Left ventricle myocardium inferior (tissue), 1 donor: ENCODE measurements around the gene AUH. TPM values are rescaled to one million over a fixed set of nuclear protein-coding genes. Genes with fewer than 3 reads are reported as not detected.
A peak's percentile ranks its signal among the peaks of the same experiment; 100 is the strongest.

Source experiments
- DNase-seq: peaks from one replicate; pipeline ENCODE4 v3.0.0-alpha.2; 2020
- H3K27ac ChIP-seq: fragments of 200-600 bp; replicated peaks from 2 replicates; pipeline ENCODE4 v1.8.0; 2021
- H3K27me3 ChIP-seq: fragments of 200-600 bp; 2 replicates; pipeline ENCODE4 v1.8.0; 2021; ENCODE audit warnings: low read depth
- H3K36me3 ChIP-seq: fragments of 200-600 bp; 2 replicates; pipeline ENCODE4 v1.8.0; 2021
- H3K4me1 ChIP-seq: fragments of 200-600 bp; 2 replicates; pipeline ENCODE4 v1.8.0; 2021
- H3K4me3 ChIP-seq: fragments of 200-600 bp; 2 replicates; pipeline ENCODE4 v1.8.0; 2021; ENCODE audit warnings: mild to moderate bottlenecking, moderate library complexity
- H3K9me3 ChIP-seq: fragments of 200-600 bp; replicated peaks from 2 replicates; pipeline ENCODE4 v1.8.0; 2021
- intact Hi-C: fragments of 100-400 bp; cut with micrococcal nuclease; formaldehyde crosslinking; loops from one replicate; pipeline ENCODE4 v1.11.0; 2022
- long read RNA-seq: library from polyadenylated mRNA; unstranded; transcript quantifications from one replicate; pipeline ENCODE4 v2.0.0, GENCODE V29; 2021
- total RNA-seq: library from RNA; stranded (reverse); fragmentation: NEBNext Ultra II Directional; extraction: Animal tissue kit (Norgen Biotek cat#: 25700); gene quantifications from one replicate; pipeline ENCODE4 v1.2.1, GENCODE V29; 2021
- TF ChIP-seq, protein P1 (sequence below): fragments of 200-600 bp; IDR thresholded peaks from 2 replicates; pipeline ENCODE4 v1.8.0; 2021; ENCODE audit warnings: antibody characterized with exemption, mild to moderate bottlenecking, borderline replicate concordance
- donor health status: DM: no; HTN: yes; CAD: no; lungs with severe emphysema.

AUH gene, protein sequence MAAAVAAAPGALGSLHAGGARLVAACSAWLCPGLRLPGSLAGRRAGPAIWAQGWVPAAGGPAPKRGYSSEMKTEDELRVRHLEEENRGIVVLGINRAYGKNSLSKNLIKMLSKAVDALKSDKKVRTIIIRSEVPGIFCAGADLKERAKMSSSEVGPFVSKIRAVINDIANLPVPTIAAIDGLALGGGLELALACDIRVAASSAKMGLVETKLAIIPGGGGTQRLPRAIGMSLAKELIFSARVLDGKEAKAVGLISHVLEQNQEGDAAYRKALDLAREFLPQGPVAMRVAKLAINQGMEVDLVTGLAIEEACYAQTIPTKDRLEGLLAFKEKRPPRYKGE
- 44.1 TPM for total RNA-seq
- long read RNA-seq, transcript AUH-202 (10 exons, 1,577 nt), result major isoform, 34 of 62 reads
- long read RNA-seq, partial matches to known transcripts, result 14 of 62 reads
- long read RNA-seq, other reads (novel, unspliced or antisense), result 14 of 62 reads

DNA sequence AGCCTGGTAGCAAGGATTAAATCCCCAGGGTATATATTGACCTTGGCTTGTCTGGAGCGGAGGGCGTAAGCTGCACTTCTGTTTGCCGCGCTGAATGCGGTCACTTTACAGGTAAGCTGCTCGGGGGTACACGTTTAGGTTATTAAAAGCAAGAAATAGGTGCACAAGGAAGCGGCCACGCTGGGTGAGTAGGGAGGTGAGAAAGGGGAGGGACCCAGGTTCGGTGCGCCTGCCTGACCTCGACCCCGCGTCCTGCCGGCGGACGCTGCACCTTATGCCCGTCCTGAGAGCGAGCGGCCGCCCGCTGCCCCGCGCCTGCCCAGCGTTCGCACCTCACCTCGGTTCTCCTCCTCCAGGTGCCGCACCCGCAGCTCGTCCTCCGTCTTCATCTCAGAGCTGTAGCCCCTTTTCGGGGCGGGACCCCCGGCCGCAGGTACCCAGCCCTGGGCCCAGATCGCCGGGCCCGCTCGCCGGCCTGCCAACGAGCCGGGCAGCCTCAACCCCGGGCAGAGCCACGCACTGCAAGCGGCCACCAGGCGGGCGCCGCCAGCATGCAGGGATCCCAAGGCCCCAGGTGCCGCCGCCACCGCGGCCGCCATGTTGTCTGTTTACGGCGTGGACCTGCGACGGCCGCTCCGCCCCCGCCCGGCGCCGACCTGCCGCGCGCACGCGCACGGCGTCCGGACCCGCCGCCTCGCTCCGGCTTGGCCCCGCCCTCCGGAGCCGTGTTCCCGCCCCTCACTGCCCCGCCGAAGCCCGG, at the start of gene AUH:
TSS of gene AUH (minus strand) at position 628 of the 760 bp plus-strand sequence. CDS start at position 599, 29 bp downstream.
- intact Hi-C loops, result no loop called here
- TF ChIP-seq, protein P1, sequence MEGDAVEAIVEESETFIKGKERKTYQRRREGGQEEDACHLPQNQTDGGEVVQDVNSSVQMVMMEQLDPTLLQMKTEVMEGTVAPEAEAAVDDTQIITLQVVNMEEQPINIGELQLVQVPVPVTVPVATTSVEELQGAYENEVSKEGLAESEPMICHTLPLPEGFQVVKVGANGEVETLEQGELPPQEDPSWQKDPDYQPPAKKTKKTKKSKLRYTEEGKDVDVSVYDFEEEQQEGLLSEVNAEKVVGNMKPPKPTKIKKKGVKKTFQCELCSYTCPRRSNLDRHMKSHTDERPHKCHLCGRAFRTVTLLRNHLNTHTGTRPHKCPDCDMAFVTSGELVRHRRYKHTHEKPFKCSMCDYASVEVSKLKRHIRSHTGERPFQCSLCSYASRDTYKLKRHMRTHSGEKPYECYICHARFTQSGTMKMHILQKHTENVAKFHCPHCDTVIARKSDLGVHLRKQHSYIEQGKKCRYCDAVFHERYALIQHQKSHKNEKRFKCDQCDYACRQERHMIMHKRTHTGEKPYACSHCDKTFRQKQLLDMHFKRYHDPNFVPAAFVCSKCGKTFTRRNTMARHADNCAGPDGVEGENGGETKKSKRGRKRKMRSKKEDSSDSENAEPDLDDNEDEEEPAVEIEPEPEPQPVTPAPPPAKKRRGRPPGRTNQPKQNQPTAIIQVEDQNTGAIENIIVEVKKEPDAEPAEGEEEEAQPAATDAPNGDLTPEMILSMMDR, result no peak
- H3K9me3 ChIP-seq, result no peaks in the 10 kb centered on the region

DNA sequence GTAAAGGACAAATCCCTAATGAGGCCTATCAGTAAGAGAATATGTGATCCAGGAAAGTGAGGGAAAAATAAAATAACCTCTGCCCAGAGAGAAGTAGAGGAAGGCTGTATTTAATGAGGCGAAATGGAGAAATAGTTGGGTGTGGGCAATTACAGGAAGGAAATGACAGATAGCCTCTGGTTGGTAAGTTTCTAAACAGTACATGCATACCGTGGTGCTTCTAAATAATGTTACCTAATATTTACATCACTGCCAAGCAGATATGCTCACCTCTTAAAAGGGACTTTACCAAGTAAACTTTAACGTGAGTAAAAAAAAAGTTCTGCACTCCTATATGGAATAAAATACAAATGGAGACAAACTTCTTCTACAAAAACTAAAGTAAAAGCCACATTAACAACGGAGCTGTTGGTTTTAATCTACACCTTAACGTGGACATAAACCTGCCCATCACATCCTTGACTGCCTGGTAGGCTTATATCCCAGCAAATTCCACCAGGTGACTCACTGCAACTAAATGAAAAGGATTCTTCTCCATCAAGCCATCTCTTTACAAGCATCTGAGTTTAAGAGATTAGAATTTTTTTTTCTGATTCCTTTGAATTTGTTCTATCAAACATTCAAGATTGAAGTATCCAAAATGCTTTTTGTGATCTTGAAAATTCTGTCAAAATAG, 49.5 kb upstream of the AUH start:
- Histone ChIP-seq H3K27me3 (no peaks in the 10 kb centered on the region), H3K4me1 (peaks cover 29% of the 10 kb centered on the region), H3K4me3 (no peak overlapping the region), H3K9me3 (no peaks in the 10 kb centered on the region), H3K36me3 (peaks cover 17% of the 10 kb centered on the region), H3K27ac (no peak overlapping the region)
- TF ChIP-seq, protein P1, result no peak
- intact Hi-C loops, result no loop called here
- no peak for DNase-seq

More for the DNA sequence above, at the start of gene AUH:
- H3K4me1 ChIP-seq, result peaks cover 57% of the 10 kb centered on the region
- H3K27me3 ChIP-seq, result no peaks in the 10 kb centered on the region
- H3K4me3 ChIP-seq, result peak within 1 kb of the TSS; percentile 95
- H3K36me3 ChIP-seq, result peaks cover 6% of the 10 kb centered on the region
- peak within 1 kb of the TSS; percentile 92 for H3K27ac ChIP-seq
- peak; percentile 87 for DNase-seq

DNA sequence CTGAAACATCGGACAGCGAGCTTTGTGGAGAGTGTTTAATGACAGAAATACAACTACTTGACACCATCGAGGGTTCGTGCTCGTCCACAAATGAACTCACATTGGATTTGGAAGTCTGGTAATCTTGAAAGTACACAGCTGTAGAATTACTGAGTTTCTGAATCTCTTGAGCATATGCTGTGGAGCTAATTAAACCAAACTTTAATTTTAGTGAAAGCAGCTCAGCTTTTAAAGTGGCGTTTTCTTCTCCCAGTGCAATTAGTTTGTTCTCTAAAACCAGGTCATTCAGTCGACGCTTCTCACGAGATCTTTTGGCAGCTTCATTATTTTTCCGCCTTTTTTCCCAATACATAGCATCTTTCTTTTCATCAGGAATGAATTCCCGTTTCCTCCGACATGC, 48.4 kb upstream of the AUH start:
- TF ChIP-seq, protein P1, result no peak
- Histone ChIP-seq H3K4me3 (no peak overlapping the region), H3K4me1 (peaks cover 21% of the 10 kb centered on the region), H3K27me3 (no peaks in the 10 kb centered on the region), H3K27ac (no peak overlapping the region), H3K9me3 (no peaks in the 10 kb centered on the region), H3K36me3 (peaks cover 17% of the 10 kb centered on the region)
- intact Hi-C loops, result no loop called here
- no peak for DNase-seq

DNA sequence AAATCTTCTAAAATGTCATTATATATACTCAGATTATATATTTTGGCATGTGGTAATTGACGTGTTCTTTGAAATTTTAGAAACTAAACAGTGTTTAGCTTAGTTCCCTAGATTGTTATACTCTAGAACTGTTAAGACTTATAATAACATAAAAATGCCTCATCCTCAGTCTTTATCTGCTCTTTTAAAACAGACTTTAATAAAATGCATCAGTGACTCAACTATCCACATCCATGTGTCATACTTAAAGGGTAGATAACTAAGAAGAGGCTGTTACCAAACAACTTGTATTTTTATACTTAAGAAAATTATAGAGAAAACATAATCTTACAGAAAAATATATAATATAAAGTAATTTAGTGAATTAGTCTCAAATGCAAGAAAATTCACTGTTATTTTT, 46.8 kb upstream of the AUH start:
- H3K27ac ChIP-seq, result no peak overlapping the region
- DNase-seq, result no peak
- intact Hi-C loops, result no loop called here
- H3K36me3 ChIP-seq, result peaks cover 17% of the 10 kb centered on the region
- H3K4me3 ChIP-seq, result no peak overlapping the region
- TF ChIP-seq, protein P1, result no peak
- H3K4me1 ChIP-seq, result peaks cover 20% of the 10 kb centered on the region
- H3K9me3 ChIP-seq, result no peaks in the 10 kb centered on the region
- H3K27me3 ChIP-seq, result no peaks in the 10 kb centered on the region

DNA sequence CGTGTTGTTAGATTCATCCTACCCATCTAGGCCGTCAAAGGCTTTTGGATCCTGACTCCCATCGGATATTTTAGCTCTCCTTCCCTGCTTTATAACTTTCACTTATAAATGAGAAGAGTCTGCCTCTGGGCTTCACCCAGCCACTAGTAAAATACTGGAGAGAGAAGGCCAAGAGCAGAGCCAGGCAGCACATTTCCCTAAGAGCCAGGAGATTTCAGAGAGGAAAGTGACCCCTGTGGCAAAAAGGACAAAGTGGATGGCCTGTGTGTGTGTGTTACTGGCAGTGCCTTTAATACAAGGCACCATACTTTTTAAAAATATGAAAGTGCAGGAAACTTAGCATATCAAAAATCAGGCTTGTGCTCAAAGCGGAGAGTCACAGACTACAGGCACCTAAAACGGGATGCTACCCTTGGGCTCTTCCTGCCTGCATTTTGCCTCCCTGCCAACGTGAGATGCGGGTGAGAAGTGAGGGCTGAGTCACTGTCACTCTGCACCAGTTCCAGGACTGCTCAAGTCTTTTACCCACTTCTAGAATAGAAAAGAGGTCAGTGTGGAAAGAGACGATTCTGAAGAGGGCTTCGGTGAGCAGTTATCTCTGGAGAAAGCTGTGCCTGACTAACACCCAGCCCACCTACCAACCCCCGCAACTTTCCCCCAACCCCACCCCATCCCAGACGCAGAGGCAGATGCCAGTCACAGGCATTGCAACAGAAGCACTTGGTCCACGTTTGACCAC, 46.0 kb upstream of the AUH start:
- no peaks in the 10 kb centered on the region for H3K9me3 ChIP-seq
- DNase-seq, result no peak
- peaks cover 17% of the 10 kb centered on the region for H3K36me3 ChIP-seq
- H3K4me1 ChIP-seq, result peaks cover 20% of the 10 kb centered on the region
- intact Hi-C loops, result no loop called here
- H3K27ac ChIP-seq, result peak overlapping the region; percentile 7
- TF ChIP-seq, protein P1, result no peak
- H3K27me3 ChIP-seq, result no peaks in the 10 kb centered on the region
- H3K4me3 ChIP-seq, result no peak overlapping the region
